ENCODE results near the gene CPED1.

DNA sequence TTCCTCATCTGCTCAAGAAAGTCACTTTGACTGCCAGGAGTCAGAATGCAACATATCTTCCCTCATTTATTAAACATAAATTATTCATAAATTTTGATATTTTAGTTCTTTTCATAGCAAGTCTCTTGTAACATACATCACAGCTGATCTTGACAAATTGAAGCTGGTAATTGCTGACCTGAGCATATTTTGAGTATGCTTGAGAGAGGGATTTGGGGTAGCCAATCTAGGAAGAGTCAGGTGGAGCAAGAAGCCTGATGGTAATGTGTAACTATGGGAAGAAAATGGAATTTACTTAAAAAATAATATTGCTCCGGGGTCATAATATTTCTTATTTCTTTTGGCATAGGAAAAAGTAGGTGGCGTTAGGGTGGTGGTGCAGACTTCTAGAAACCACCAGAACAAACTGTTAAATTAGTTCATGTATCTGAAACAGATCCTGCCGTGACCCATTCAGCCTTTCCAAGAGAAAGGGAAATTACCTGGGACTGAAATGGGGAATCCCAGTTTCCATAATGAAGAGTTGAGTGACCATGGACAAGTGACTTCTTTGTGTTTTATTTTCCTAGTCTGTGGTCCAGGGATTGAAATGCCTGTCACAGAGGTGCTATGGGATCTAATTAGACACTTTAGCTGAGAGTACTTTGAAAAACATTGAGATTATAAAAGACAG is 12.9 kb downstream of the CPED1 start:
- TF ChIP-seq, protein P1, sequence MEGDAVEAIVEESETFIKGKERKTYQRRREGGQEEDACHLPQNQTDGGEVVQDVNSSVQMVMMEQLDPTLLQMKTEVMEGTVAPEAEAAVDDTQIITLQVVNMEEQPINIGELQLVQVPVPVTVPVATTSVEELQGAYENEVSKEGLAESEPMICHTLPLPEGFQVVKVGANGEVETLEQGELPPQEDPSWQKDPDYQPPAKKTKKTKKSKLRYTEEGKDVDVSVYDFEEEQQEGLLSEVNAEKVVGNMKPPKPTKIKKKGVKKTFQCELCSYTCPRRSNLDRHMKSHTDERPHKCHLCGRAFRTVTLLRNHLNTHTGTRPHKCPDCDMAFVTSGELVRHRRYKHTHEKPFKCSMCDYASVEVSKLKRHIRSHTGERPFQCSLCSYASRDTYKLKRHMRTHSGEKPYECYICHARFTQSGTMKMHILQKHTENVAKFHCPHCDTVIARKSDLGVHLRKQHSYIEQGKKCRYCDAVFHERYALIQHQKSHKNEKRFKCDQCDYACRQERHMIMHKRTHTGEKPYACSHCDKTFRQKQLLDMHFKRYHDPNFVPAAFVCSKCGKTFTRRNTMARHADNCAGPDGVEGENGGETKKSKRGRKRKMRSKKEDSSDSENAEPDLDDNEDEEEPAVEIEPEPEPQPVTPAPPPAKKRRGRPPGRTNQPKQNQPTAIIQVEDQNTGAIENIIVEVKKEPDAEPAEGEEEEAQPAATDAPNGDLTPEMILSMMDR (IDR thresholded peaks at IDR 0.05; ENCODE audit: low read length), result no peak
- TF ChIP-seq EZH2 (IDR thresholded peaks at IDR 0.05; ENCODE audit: borderline replicate concordance, low read length), result no peak

Measured in OCI-LY1 (cell line).